GM23338 (cell line): Measurements from ENCODE around the gene CTNS. TPM values are rescaled to one million over a fixed set of nuclear protein-coding genes. Genes with fewer than 3 reads are reported as not detected.

ENCODE experiments used
- ATAC-seq: fragments of 200-7000 bp; cut with Tn5 transposase; 3 replicates; pipeline ENCODE4 v1.9.1; 2020
- DNase-seq: peaks from one replicate; pipeline ENCODE4 v3.0.0-alpha.2; 2015; ENCODE audit warnings: low spot score
- H2AFZ ChIP-seq: fragments of 200-600 bp; sonication (generic); 2 replicates; pipeline ENCODE4 v1.8.0; 2016; ENCODE audit warnings: antibody characterized with exemption, mild to moderate bottlenecking, moderate library complexity
- H3F3A ChIP-seq: fragments of 200-600 bp; sonication (generic); replicated peaks from 2 replicates; pipeline ENCODE4 v1.8.0; 2017; ENCODE audit warnings: antibody characterized with exemption, mixed run types, low read depth
- H3K27ac ChIP-seq: fragments of 200-600 bp; sonication (generic); 2 replicates; pipeline ENCODE4 v1.6.1; 2016; ENCODE audit warnings: low read depth
- H3K27me3 ChIP-seq: fragments of 200-600 bp; sonication (generic); 2 replicates; pipeline ENCODE4 v1.8.0; 2016; ENCODE audit warnings: mild to moderate bottlenecking, mixed run types, moderate library complexity; ENCODE audit not compliant: insufficient read depth
- H3K36me3 ChIP-seq: fragments of 200-600 bp; sonication (generic); 2 replicates; pipeline ENCODE4 v1.8.0; 2016; ENCODE audit warnings: mild to moderate bottlenecking; ENCODE audit not compliant: insufficient read depth
- H3K4me1 ChIP-seq: fragments of 200-600 bp; sonication (generic); 2 replicates; pipeline ENCODE4 v1.8.0; 2016; ENCODE audit warnings: mild to moderate bottlenecking, moderate library complexity; ENCODE audit not compliant: insufficient read depth
- H3K4me2 ChIP-seq: fragments of 200-600 bp; sonication (generic); 2 replicates; pipeline ENCODE4 v1.7.1; 2017; ENCODE audit warnings: mixed run types
- H3K4me3 ChIP-seq: fragments of 200-600 bp; sonication (generic); 2 replicates; pipeline ENCODE4 v1.6.1; 2016; ENCODE audit warnings: mixed run types
- H3K79me2 ChIP-seq: fragments of 200-600 bp; sonication (generic); replicated peaks from 2 replicates; pipeline ENCODE4 v1.8.0; 2017; ENCODE audit warnings: mild to moderate bottlenecking; ENCODE audit not compliant: insufficient read depth
- H3K9me2 ChIP-seq: fragments of 200-600 bp; sonication (generic); 2 replicates; pipeline ENCODE4 v1.8.0; 2017; ENCODE audit not compliant: insufficient read depth
- H4K20me1 ChIP-seq: fragments of 200-600 bp; sonication (generic); replicated peaks from 2 replicates; pipeline ENCODE4 v1.8.0; 2017; ENCODE audit warnings: mild to moderate bottlenecking; ENCODE audit not compliant: insufficient read depth
- H3K27ac Mint-ChIP-seq: 2 replicates; pipeline ENCODE4 v1.8.0; 2020; ENCODE audit warnings: inconsistent platforms, mild to moderate bottlenecking, moderate library complexity, mixed read lengths
- H3K27me3 Mint-ChIP-seq: 3 replicates; pipeline ENCODE4 v1.8.0; 2022; ENCODE audit warnings: low read depth, mild to moderate bottlenecking, moderate library complexity, mixed read lengths, inconsistent platforms; ENCODE audit not compliant: insufficient read depth, poor library complexity
- H3K36me3 Mint-ChIP-seq: 3 replicates; pipeline ENCODE4 v1.8.0; 2021; ENCODE audit warnings: low read depth, mild to moderate bottlenecking, inconsistent platforms, moderate library complexity, mixed read lengths
- H3K4me1 Mint-ChIP-seq: 3 replicates; pipeline ENCODE4 v1.8.0; 2020; ENCODE audit warnings: mild to moderate bottlenecking, inconsistent platforms, mixed read lengths
- H3K4me3 Mint-ChIP-seq: 3 replicates; pipeline ENCODE4 v1.8.0; 2021; ENCODE audit warnings: moderate library complexity, mild to moderate bottlenecking, inconsistent platforms, mixed read lengths
- H3K9me3 Mint-ChIP-seq: 3 replicates; pipeline ENCODE4 v1.8.0; 2020; ENCODE audit warnings: moderate library complexity, mild to moderate bottlenecking, inconsistent platforms, mixed read lengths
- CREB1 ChIP-seq: fragments of 250-450 bp; sonication (Bioruptor Pico); IDR thresholded peaks from 2 replicates; pipeline ENCODE4 v1.5.0; 2020; ENCODE audit warnings: low read depth, mild to moderate bottlenecking, moderate library complexity
- CTCF ChIP-seq, 2 experiments: fragments of 200-600 bp in 1 of 2; sonication (generic) in 1 of 2; conservative IDR thresholded peaks; 2 replicates each; pipeline versions ENCODE4 v1.5.1 to v1.6.1; 2016 to 2017; ENCODE audit warnings: antibody characterized with exemption in 2 of 2, low read depth in 2 of 2, mild to moderate bottlenecking in 2 of 2, moderate library complexity in 1 of 2
- ETS1 ChIP-seq: IDR thresholded peaks from 2 replicates; pipeline ENCODE4 v1.6.1; 2016; ENCODE audit warnings: antibody characterized with exemption
- EZH2 ChIP-seq: fragments of 200-600 bp; sonication (generic); IDR thresholded peaks from one replicate; pipeline ENCODE4 v1.8.0; 2017; ENCODE audit warnings: antibody characterized with exemption, mild to moderate bottlenecking, low read depth; ENCODE audit not compliant: unreplicated experiment
- EZH2phosphoT487 ChIP-seq: fragments of 200-600 bp; sonication (generic); IDR thresholded peaks from one replicate; pipeline ENCODE4 v1.8.1; 2018; ENCODE audit warnings: antibody characterized with exemption; ENCODE audit not compliant: unreplicated experiment
- JUNB ChIP-seq: IDR thresholded peaks from one replicate; pipeline ENCODE4 v1.6.1; 2016; ENCODE audit warnings: antibody characterized with exemption; ENCODE audit not compliant: unreplicated experiment
- NANOG ChIP-seq: IDR thresholded peaks from 2 replicates; pipeline ENCODE4 v1.6.1; 2016; ENCODE audit warnings: antibody characterized with exemption, borderline replicate concordance
- POLR2AphosphoS5 ChIP-seq: IDR thresholded peaks from 2 replicates; pipeline ENCODE4 v1.6.1; 2016; ENCODE audit warnings: antibody characterized with exemption, low read depth
- REST ChIP-seq: IDR thresholded peaks from one replicate; pipeline ENCODE4 v1.6.1; 2018; ENCODE audit warnings: antibody characterized with exemption; ENCODE audit not compliant: unreplicated experiment
- STAT1 ChIP-seq: IDR thresholded peaks from one replicate; pipeline ENCODE4 v1.6.1; 2016; ENCODE audit warnings: antibody characterized with exemption; ENCODE audit not compliant: unreplicated experiment
- ZNF114 ChIP-seq: fragments of 250-450 bp; sonication (Bioruptor Pico); IDR thresholded peaks from 2 replicates; pipeline ENCODE4 v1.5.0; 2020; ENCODE audit warnings: mild to moderate bottlenecking, moderate library complexity
- ZNF331 ChIP-seq: fragments of 250-450 bp; sonication (Bioruptor Pico); IDR thresholded peaks from 2 replicates; pipeline ENCODE4 v1.5.0; 2020; ENCODE audit warnings: low read depth, mild to moderate bottlenecking, moderate library complexity
- ZNF462 ChIP-seq: fragments of 250-450 bp; sonication (Bioruptor Pico); IDR thresholded peaks from 2 replicates; pipeline ENCODE4 v1.5.0; 2020; ENCODE audit warnings: mild to moderate bottlenecking, moderate library complexity
- polyA plus RNA-seq: library from polyadenylated mRNA; unstranded; fragments of >200 nt; fragmentation: Nextera tagmentation; extraction: Ambion mirVana; gene quantifications from 2 replicates; pipeline ENCODE4 v1.2.1, GENCODE V29; 2016
- total RNA-seq: library from RNA; depleted of rRNA; stranded (reverse); fragments of >200 nt; shearing (Covaris generic); gene quantifications from 2 replicates; pipeline ENCODE4 v1.2.3, GENCODE V29; 2014

CTNS gene
- total and polyA plus RNA-seq, 2 experiments from 2014 or later: 5.9 to 21.8 TPM

- peak overlapping the region; percentile 93 for H3K4me3 Mint-ChIP-seq
- ATAC-seq (peak; percentile 3; the same call in 2 of the 3 replicates), DNase-seq (peak; percentile 29)
- Histone ChIP-seq H3K4me2 (peak overlapping the region; percentile 96), H3K4me3 (peak overlapping the region; percentile 94), H3K4me1 (peaks cover 9% of the 10 kb centered on the region; the same call in 1 of the 2 replicates), H3K36me3 (no peaks in the 10 kb centered on the region), H3K27ac (no peak overlapping the region), H3K27me3 (no peaks in the 10 kb centered on the region), H3K79me2 (peaks cover 56% of the 10 kb centered on the region), H4K20me1 (peaks cover 12% of the 10 kb centered on the region), H2AFZ (peak overlapping the region; percentile 88), H3F3A (no peaks in the 10 kb centered on the region), H3K9me2 (no peaks in the 10 kb centered on the region)
- H3K9me3 Mint-ChIP-seq: no peaks in the 10 kb centered on the region
- TF ChIP-seq NANOG (no peak), ZNF114 (CRISPR knock-in tag) (no peak), EZH2phosphoT487 (no peak), EZH2 (no peak), STAT1 (no peak), REST (no peak), CTCF (conservative IDR thresholded peaks at IDR 0.05; ENCODE audit: low read depth in 2 of 2) (no peak), ZNF462 (CRISPR knock-in tag) (no peak), ETS1 (no peak), JUNB (no peak), ZNF331 (CRISPR knock-in tag) (no peak), CREB1 (CRISPR knock-in tag) (no peak), POLR2AphosphoS5 (no peak)
- peaks cover 12% of the 10 kb centered on the region for H3K36me3 Mint-ChIP-seq
- peaks cover 16% of the 10 kb centered on the region for H3K4me1 Mint-ChIP-seq
- no peak overlapping the region for H3K27ac Mint-ChIP-seq
- peaks cover 12% of the 10 kb centered on the region for H3K27me3 Mint-ChIP-seq
Observed at GRCh38 chr17:3635474-3636153, 946 bp upstream of the CTNS start.
